ENCODE measurements around the gene AKAP4. TPM values are rescaled to one million over a fixed set of nuclear protein-coding genes. Genes with fewer than 3 reads are reported as not detected.

Gene AKAP4
- total and polyA plus RNA-seq, 2 of the 13 experiments (the other 11 are each of a cell fraction or from before 2014, with no cell fraction given), result not detected

- in situ Hi-C loops (cut with HindIII; ENCODE audit: extremely low pct_ligation_motif_present, low pct_unique_long_range_greater_than_20kb), result no loop called here
- Histone ChIP-seq H3K36me3 (replicated peaks in 1 of 2; ENCODE audit: control insufficient read depth in 1 of 2, insufficient read depth in 2 of 2, low read length in 2 of 2) (no peaks in the 10 kb centered on the region), H3K4me1 (ENCODE audit: insufficient read depth, low read length) (peaks cover 43% of the 10 kb centered on the region), H3K9ac (ENCODE audit: insufficient read depth, low read depth, low read length) (no peak overlapping the region), H2AFZ (ENCODE audit: low read length) (no peak overlapping the region), H3K4me2 (ENCODE audit: low read depth, low read length) (no peak overlapping the region), H4K20me1 (ENCODE audit: insufficient read depth, low read length) (no peaks in the 10 kb centered on the region), H3K9me3 (ENCODE audit: low read length) (no peaks in the 10 kb centered on the region), H3K27ac (ENCODE audit: extremely low read length, insufficient read depth, low read length) (no peak overlapping the region), H3K27me3 (ENCODE audit: control insufficient read depth in 1 of 2, insufficient read depth in 2 of 2, low read length in 2 of 2) (no peaks in the 10 kb centered on the region), H3K79me2 (ENCODE audit: insufficient read depth, low read length) (no peaks in the 10 kb centered on the region), H3K4me3 (replicated peaks in 1 of 3; ENCODE audit: insufficient read depth in 1 of 3, low read depth in 2 of 3, low read length in 3 of 3) (no peak overlapping the region)
- DNase-seq (ENCODE audit: low spot score), result no peak
- no TSS peak for BruUV-seq (replicated peaks)
- POLR2A ChIA-PET, result no interaction called here
- ATAC-seq, result no peak
- TF ChIP-seq MAFF (IDR thresholded peaks at IDR 0.05; ENCODE audit: low read depth, low read length) (peak; percentile 76), POLR2A (IDR thresholded peaks at IDR 0.05; ENCODE audit: insufficient read depth in 1 of 2, low read depth in 2 of 2, low read length in 2 of 2) (no peak), MAFK (conservative IDR thresholded peaks at IDR 0.05 in 1 of 2, IDR thresholded peaks at IDR 0.05 in 1 of 2; ENCODE audit: low read length in 2 of 2) (peak; percentile 63 to 82), ZNF598 (CRISPR knock-in tag; IDR thresholded peaks at IDR 0.05; ENCODE audit: borderline replicate concordance) (no peak), EED (CRISPR knock-in tag; IDR thresholded peaks at IDR 0.05) (no peak), HNRNPUL1 (IDR thresholded peaks at IDR 0.05; ENCODE audit: low read depth, low read length) (no peak)
- TF ChIP-seq, protein P1, sequence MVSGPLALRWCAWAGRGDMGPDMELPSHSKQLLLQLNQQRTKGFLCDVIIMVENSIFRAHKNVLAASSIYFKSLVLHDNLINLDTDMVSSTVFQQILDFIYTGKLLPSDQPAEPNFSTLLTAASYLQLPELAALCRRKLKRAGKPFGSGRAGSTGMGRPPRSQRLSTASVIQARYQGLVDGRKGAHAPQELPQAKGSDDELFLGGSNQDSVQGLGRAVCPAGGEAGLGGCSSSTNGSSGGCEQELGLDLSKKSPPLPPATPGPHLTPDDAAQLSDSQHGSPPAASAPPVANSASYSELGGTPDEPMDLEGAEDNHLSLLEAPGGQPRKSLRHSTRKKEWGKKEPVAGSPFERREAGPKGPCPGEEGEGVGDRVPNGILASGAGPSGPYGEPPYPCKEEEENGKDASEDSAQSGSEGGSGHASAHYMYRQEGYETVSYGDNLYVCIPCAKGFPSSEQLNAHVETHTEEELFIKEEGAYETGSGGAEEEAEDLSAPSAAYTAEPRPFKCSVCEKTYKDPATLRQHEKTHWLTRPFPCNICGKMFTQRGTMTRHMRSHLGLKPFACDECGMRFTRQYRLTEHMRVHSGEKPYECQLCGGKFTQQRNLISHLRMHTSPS (CRISPR knock-in tag; IDR thresholded peaks at IDR 0.05; ENCODE audit: low read depth), result no peak
- intact Hi-C loops (cut with micrococcal nuclease; ENCODE audit: unreplicated experiment), result no loop called here
- WGBS (ENCODE audit: low lambda C conversion rate), result 100% methylated on average over 1 of the region's 1 CpG
- no peak for FAIRE-seq
- CTCF ChIA-PET (ENCODE audit: low intra/inter-chr PET ratio, low total read pairs), result no interaction called here
Measured at GRCh38 chrX:50158593-50158992, 42.2 kb downstream of the AKAP4 start.

GRCh38 chrX:50157545-50158135, 43.2 kb downstream of the AKAP4 start:
- in situ Hi-C loops (cut with HindIII; ENCODE audit: extremely low pct_ligation_motif_present, low pct_unique_long_range_greater_than_20kb), result no loop called here
- Histone ChIP-seq H3K4me1 (ENCODE audit: insufficient read depth, low read length) (peaks cover 52% of the 10 kb centered on the region), H3K4me2 (ENCODE audit: low read depth, low read length) (no peak overlapping the region), H3K27me3 (ENCODE audit: control insufficient read depth in 1 of 2, insufficient read depth in 2 of 2, low read length in 2 of 2) (no peaks in the 10 kb centered on the region), H3K79me2 (ENCODE audit: insufficient read depth, low read length) (no peaks in the 10 kb centered on the region), H2AFZ (ENCODE audit: low read length) (no peak overlapping the region), H3K4me3 (replicated peaks in 1 of 3; ENCODE audit: insufficient read depth in 1 of 3, low read depth in 2 of 3, low read length in 3 of 3) (no peak overlapping the region), H4K20me1 (ENCODE audit: insufficient read depth, low read length) (no peaks in the 10 kb centered on the region), H3K36me3 (replicated peaks in 1 of 2; ENCODE audit: control insufficient read depth in 1 of 2, insufficient read depth in 2 of 2, low read length in 2 of 2) (no peaks in the 10 kb centered on the region), H3K9me3 (ENCODE audit: low read length) (no peaks in the 10 kb centered on the region), H3K27ac (ENCODE audit: extremely low read length, insufficient read depth, low read length) (no peak overlapping the region), H3K9ac (ENCODE audit: insufficient read depth, low read depth, low read length) (no peak overlapping the region)
- intact Hi-C loops (cut with micrococcal nuclease; ENCODE audit: unreplicated experiment), result no loop called here
- TF ChIP-seq ZNF770 (CRISPR knock-in tag; IDR thresholded peaks at IDR 0.05) (0 out of 2 replicates have a peak, but pooled peaks have one; percentile 31), ATAD3A (CRISPR knock-in tag; IDR thresholded peaks at IDR 0.05) (no peak), FOSL2 (CRISPR knock-in tag; IDR thresholded peaks at IDR 0.05) (peak; percentile 35; the same call in 1 of the 2 replicates)
- BruUV-seq (replicated peaks), result no TSS peak
- CTCF ChIA-PET (ENCODE audit: low intra/inter-chr PET ratio, low total read pairs), result no interaction called here
- POLR2A ChIA-PET, result no interaction called here
- WGBS (ENCODE audit: low lambda C conversion rate), result 97% methylated on average over 4 of the region's 4 CpGs
- ATAC-seq, result no peak
- no peak for FAIRE-seq
- DNase-seq (ENCODE audit: low spot score), result no peak
